Memory B cell (primary cell): ENCODE results near the gene PDRG1.
A peak's percentile ranks its signal among the peaks of the same experiment; 100 is the strongest.

Experiments
- ATAC-seq: fragments of 150-1000 bp; cut with Tn5 transposase; 2 replicates; pipeline ENCODE4 v1.10.0; 2021; ENCODE audit warnings: low read depth, mild to moderate bottlenecking, moderate library complexity
- DNase-seq, 2 donors: peaks; one replicate each; pipeline ENCODE4 v3.0.0; 2022; ENCODE audit warnings: low spot score in 2 of 2
- H3K27ac Mint-ChIP-seq: one replicate; pipeline ENCODE4 v1.8.0; 2022; ENCODE audit warnings: mild to moderate bottlenecking, moderate library complexity, mixed read lengths
- H3K27me3 Mint-ChIP-seq: one replicate; pipeline ENCODE4 v1.8.0; 2022; ENCODE audit warnings: mixed read lengths
- H3K36me3 Mint-ChIP-seq: one replicate; pipeline ENCODE4 v1.8.0; 2022; ENCODE audit warnings: mild to moderate bottlenecking, mixed read lengths
- H3K4me1 Mint-ChIP-seq: one replicate; pipeline ENCODE4 v1.8.0; 2022; ENCODE audit warnings: mixed read lengths
- H3K4me3 Mint-ChIP-seq: one replicate; pipeline ENCODE4 v1.8.0; 2022; ENCODE audit warnings: mild to moderate bottlenecking, moderate library complexity, mixed read lengths
- H3K9me3 Mint-ChIP-seq: one replicate; pipeline ENCODE4 v1.8.0; 2022; ENCODE audit warnings: mixed read lengths

The PDRG1 gene

GRCh38 chr20:31915491-31916280 lies 36.2 kb downstream of the PDRG1 start:
- no peak for ATAC-seq
- Mint-ChIP-seq H3K4me1 (peaks cover 5% of the 10 kb centered on the region), H3K4me3 (no peak overlapping the region), H3K36me3 (peaks cover 1% of the 10 kb centered on the region), H3K27me3 (peaks cover under 1% of the 10 kb centered on the region), H3K9me3 (no peaks in the 10 kb centered on the region), H3K27ac (no peak overlapping the region)
- no peak for DNase-seq

- H3K4me1 Mint-ChIP-seq, result peaks cover 5% of the 10 kb centered on the region
- H3K4me3 Mint-ChIP-seq, result no peak overlapping the region
- no peak overlapping the region for H3K27ac Mint-ChIP-seq
- ATAC-seq (no peak), DNase-seq (no peak)
- H3K9me3 Mint-ChIP-seq, result no peaks in the 10 kb centered on the region
- no peaks in the 10 kb centered on the region for H3K27me3 Mint-ChIP-seq
- peaks cover 1% of the 10 kb centered on the region for H3K36me3 Mint-ChIP-seq
These were observed 37.7 kb downstream of the PDRG1 start for GRCh38 chr20:31914170-31914569.

DNA sequence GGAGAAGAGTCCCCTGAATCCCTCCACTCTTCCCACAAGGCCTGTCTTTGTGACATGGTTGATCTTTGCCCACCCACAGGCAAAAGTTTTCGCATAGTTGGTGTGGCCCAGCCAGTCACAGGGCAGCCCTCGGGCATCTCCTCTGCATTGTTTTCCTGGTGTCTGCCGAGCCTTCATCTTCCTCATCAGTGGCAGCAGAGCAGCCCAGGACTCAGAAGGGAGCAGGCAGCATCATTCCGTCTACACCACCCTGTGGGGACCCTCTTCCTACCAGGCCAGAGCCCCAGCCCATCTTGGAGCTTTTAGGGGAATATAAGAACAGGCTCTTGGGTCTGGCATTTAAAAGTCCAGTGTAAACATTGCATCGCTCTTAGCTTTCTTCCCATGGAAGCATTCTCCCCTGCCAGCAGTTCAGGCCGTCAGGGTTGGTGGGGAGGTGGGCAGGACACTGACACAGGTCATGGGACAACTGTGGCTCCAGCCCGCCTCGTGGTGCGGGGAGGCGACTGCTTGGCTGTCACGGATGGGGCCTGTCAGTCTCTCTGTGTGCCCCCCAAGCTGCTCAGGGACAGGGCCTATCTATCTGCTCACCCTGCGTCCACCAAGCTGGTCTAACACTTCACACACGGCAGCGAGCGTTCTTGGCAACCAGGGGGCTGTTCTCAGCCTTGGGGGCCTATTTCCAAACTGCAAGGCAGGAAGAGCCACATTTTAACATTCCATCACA lies 38.3 kb downstream of the PDRG1 start:
- H3K27me3 Mint-ChIP-seq, result no peaks in the 10 kb centered on the region
- no peak overlapping the region for H3K27ac Mint-ChIP-seq
- no peak for DNase-seq
- no peaks in the 10 kb centered on the region for H3K9me3 Mint-ChIP-seq
- peaks cover 1% of the 10 kb centered on the region for H3K36me3 Mint-ChIP-seq
- H3K4me1 Mint-ChIP-seq, result peaks cover 5% of the 10 kb centered on the region
- no peak for ATAC-seq
- no peak overlapping the region for H3K4me3 Mint-ChIP-seq

GRCh38 chr20:31910071-31910803 lies 41.6 kb downstream of the PDRG1 start:
- peaks cover 1% of the 10 kb centered on the region for H3K36me3 Mint-ChIP-seq
- H3K27me3 Mint-ChIP-seq, result no peaks in the 10 kb centered on the region
- no peaks in the 10 kb centered on the region for H3K4me1 Mint-ChIP-seq
- DNase-seq (no peak), ATAC-seq (no peak)
- no peak overlapping the region for H3K27ac Mint-ChIP-seq
- H3K9me3 Mint-ChIP-seq, result no peaks in the 10 kb centered on the region
- H3K4me3 Mint-ChIP-seq, result no peak overlapping the region

GRCh38 chr20:31909253-31910070 lies 42.4 kb downstream of the PDRG1 start:
- no peaks in the 10 kb centered on the region for H3K9me3 Mint-ChIP-seq
- no peak for DNase-seq
- no peak overlapping the region for H3K27ac Mint-ChIP-seq
- H3K4me3 Mint-ChIP-seq, result no peak overlapping the region
- H3K36me3 Mint-ChIP-seq, result peaks cover 1% of the 10 kb centered on the region
- no peaks in the 10 kb centered on the region for H3K4me1 Mint-ChIP-seq
- no peaks in the 10 kb centered on the region for H3K27me3 Mint-ChIP-seq
- no peak for ATAC-seq

GRCh38 chr20:31908424-31908823 lies 43.4 kb downstream of the PDRG1 start:
- peaks cover 1% of the 10 kb centered on the region for H3K36me3 Mint-ChIP-seq
- no peaks in the 10 kb centered on the region for H3K9me3 Mint-ChIP-seq
- no peaks in the 10 kb centered on the region for H3K4me1 Mint-ChIP-seq
- no peak overlapping the region for H3K4me3 Mint-ChIP-seq
- no peak overlapping the region for H3K27ac Mint-ChIP-seq
- DNase-seq (no peak), ATAC-seq (no peak)
- H3K27me3 Mint-ChIP-seq, result no peaks in the 10 kb centered on the region

DNA sequence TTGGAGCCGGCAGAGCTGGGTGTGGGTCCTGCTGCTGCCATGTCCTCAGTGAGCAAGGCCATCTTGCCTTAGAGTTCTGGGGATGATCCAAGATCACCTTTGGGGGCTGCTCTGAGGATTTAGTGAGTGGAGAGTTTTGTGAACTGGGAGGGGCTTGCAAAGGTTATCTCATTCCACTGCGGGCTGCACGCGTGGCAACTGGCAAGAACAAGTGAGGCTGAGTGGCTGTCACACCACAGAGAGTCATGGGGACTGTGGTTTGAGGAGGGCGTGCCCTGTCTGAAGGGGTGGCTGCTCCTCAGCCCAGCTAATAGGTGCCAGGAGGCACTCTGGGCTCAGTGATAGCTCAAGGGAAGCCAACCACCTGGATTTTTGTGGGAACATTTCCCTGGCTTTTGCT lies 43.8 kb downstream of the PDRG1 start:
- Mint-ChIP-seq H3K36me3 (peaks cover 1% of the 10 kb centered on the region), H3K27ac (no peak overlapping the region), H3K4me3 (no peak overlapping the region), H3K27me3 (no peaks in the 10 kb centered on the region), H3K9me3 (no peaks in the 10 kb centered on the region), H3K4me1 (no peaks in the 10 kb centered on the region)
- DNase-seq, result no peak
- ATAC-seq, result no peak

GRCh38 chr20:31907046-31907445 lies 44.8 kb downstream of the PDRG1 start:
- ATAC-seq (no peak), DNase-seq (no peak)
- H3K36me3 Mint-ChIP-seq, result no peaks in the 10 kb centered on the region
- no peaks in the 10 kb centered on the region for H3K9me3 Mint-ChIP-seq
- no peak overlapping the region for H3K4me3 Mint-ChIP-seq
- H3K4me1 Mint-ChIP-seq, result no peaks in the 10 kb centered on the region
- H3K27me3 Mint-ChIP-seq, result no peaks in the 10 kb centered on the region
- no peak overlapping the region for H3K27ac Mint-ChIP-seq

- H3K4me1 Mint-ChIP-seq, result no peaks in the 10 kb centered on the region
- H3K36me3 Mint-ChIP-seq, result no peaks in the 10 kb centered on the region
- H3K27me3 Mint-ChIP-seq, result no peaks in the 10 kb centered on the region
- no peak for DNase-seq
- no peak overlapping the region for H3K27ac Mint-ChIP-seq
- H3K4me3 Mint-ChIP-seq, result no peak overlapping the region
- H3K9me3 Mint-ChIP-seq, result no peaks in the 10 kb centered on the region
- no peak for ATAC-seq
These were observed 45.8 kb downstream of the PDRG1 start for GRCh38 chr20:31906001-31906400.

DNA sequence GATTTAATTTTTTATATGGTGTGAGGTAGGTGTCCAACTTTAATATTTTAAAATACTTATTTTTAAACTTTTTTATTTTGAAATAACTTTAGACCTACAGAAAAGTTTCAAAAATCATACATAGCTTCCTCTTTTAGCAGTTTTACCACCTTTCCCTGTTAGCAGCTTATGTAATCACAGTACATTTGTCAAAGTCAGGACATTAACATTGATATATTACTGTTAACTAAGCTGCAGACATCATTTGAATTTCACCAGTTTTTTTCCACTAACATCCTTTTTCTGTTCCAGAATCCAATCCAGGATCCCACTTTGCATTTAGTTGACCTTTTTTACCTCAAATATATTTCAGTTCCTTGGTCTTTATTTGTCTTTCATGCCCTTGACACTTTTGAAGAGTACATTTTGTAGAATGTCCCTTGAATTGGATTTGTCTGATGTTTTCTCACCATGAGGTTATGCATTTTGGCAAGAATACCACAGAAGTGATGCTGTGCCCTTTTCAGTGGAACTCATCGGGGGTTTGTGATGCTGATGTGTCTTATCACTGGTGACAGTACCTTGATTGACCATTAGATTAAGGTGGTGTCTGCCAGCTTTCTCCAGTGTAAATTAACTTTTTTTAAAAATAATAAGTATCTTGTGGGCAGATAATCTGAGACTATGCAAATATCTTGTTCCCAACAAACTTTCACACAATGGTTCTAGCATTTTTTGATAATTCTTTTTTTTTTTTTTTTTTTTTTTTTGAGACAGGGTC lies 48.0 kb downstream of the PDRG1 start:
- Mint-ChIP-seq H3K4me3 (no peak overlapping the region), H3K36me3 (no peaks in the 10 kb centered on the region), H3K4me1 (no peaks in the 10 kb centered on the region), H3K27ac (no peak overlapping the region), H3K9me3 (no peaks in the 10 kb centered on the region), H3K27me3 (no peaks in the 10 kb centered on the region)
- DNase-seq (no peak), ATAC-seq (no peak)

GRCh38 chr20:31901615-31902014 lies 50.2 kb downstream of the PDRG1 start:
- no peaks in the 10 kb centered on the region for H3K4me1 Mint-ChIP-seq
- H3K4me3 Mint-ChIP-seq, result no peak overlapping the region
- no peak for ATAC-seq
- H3K36me3 Mint-ChIP-seq, result no peaks in the 10 kb centered on the region
- H3K27me3 Mint-ChIP-seq, result no peaks in the 10 kb centered on the region
- DNase-seq, result no peak
- no peaks in the 10 kb centered on the region for H3K9me3 Mint-ChIP-seq
- no peak overlapping the region for H3K27ac Mint-ChIP-seq

GRCh38 chr20:31897541-31897940 lies 54.3 kb downstream of the PDRG1 start:
- no peak for ATAC-seq
- H3K27me3 Mint-ChIP-seq, result no peaks in the 10 kb centered on the region
- peaks cover 5% of the 10 kb centered on the region for H3K4me1 Mint-ChIP-seq
- peak overlapping the region; percentile 78 for H3K27ac Mint-ChIP-seq
- DNase-seq, result no peak
- H3K4me3 Mint-ChIP-seq, result no peak overlapping the region
- H3K9me3 Mint-ChIP-seq, result no peaks in the 10 kb centered on the region
- H3K36me3 Mint-ChIP-seq, result no peaks in the 10 kb centered on the region

- Mint-ChIP-seq H3K4me3 (no peak overlapping the region), H3K27ac (peak overlapping the region; percentile 78), H3K36me3 (no peaks in the 10 kb centered on the region), H3K27me3 (no peaks in the 10 kb centered on the region), H3K9me3 (no peaks in the 10 kb centered on the region), H3K4me1 (peaks cover 5% of the 10 kb centered on the region)
- no peak for DNase-seq
- ATAC-seq, result no peak
These were observed 55.8 kb downstream of the PDRG1 start for GRCh38 chr20:31896049-31896448.
